Fibroblast of the conjunctiva (primary cell): Measurements from ENCODE around the gene SEMA4C.
"Not testable (repeated sequence)": the region's sequence is repeated elsewhere in the genome, so short reads cannot be mapped to it uniquely, and the experiment has no call there.

Experiments used
- DNase-seq: peaks from one replicate; pipeline ENCODE4 v3.0.0-alpha.2; 2010; ENCODE audit warnings: low read depth

The SEMA4C gene

GRCh38 chr2:96898135-96898505 is 28.2 kb upstream of the SEMA4C start:
- no peak for DNase-seq

- no peak for DNase-seq
Measured at GRCh38 chr2:96897491-96898134, 27.7 kb upstream of the SEMA4C start.

GRCh38 chr2:96895746-96896651 is 26.1 kb upstream of the SEMA4C start:
- no peak for DNase-seq

- DNase-seq, result no peak
Measured at GRCh38 chr2:96895032-96895745, 25.3 kb upstream of the SEMA4C start.

- no peak for DNase-seq
Measured at GRCh38 chr2:96894151-96894531, 24.3 kb upstream of the SEMA4C start.

- no peak for DNase-seq
Measured at GRCh38 chr2:96893289-96894150, 23.6 kb upstream of the SEMA4C start.

GRCh38 chr2:96891591-96892333 is 21.9 kb upstream of the SEMA4C start:
- no peak for DNase-seq

GRCh38 chr2:96890726-96891385 is 21.0 kb upstream of the SEMA4C start:
- no peak for DNase-seq

- DNase-seq, result no peak
Measured at GRCh38 chr2:96890252-96890651, 20.4 kb upstream of the SEMA4C start.

GRCh38 chr2:96889502-96889901 is 19.6 kb upstream of the SEMA4C start:
- not testable (repeated sequence) for DNase-seq

- DNase-seq, result no peak
Measured at GRCh38 chr2:96888072-96889011, 18.5 kb upstream of the SEMA4C start.

GRCh38 chr2:96887493-96888012 is 17.7 kb upstream of the SEMA4C start:
- DNase-seq, result no peak

- DNase-seq, result no peak
Measured at GRCh38 chr2:96885432-96886347, 15.8 kb upstream of the SEMA4C start.

- DNase-seq, result no peak
Measured at GRCh38 chr2:96884299-96885094, 14.6 kb upstream of the SEMA4C start.

GRCh38 chr2:96883306-96883705 is 13.4 kb upstream of the SEMA4C start:
- no peak for DNase-seq

GRCh38 chr2:96882906-96883305 is 13.0 kb upstream of the SEMA4C start:
- no peak for DNase-seq

- no peak for DNase-seq
Measured at GRCh38 chr2:96882230-96882629, 12.3 kb upstream of the SEMA4C start.
